ENCODE data around the gene FKBP6.
"Not testable (repeated sequence)": the region's sequence is repeated elsewhere in the genome, so short reads cannot be mapped to it uniquely, and the experiment has no call there.

Gene FKBP6

DNA sequence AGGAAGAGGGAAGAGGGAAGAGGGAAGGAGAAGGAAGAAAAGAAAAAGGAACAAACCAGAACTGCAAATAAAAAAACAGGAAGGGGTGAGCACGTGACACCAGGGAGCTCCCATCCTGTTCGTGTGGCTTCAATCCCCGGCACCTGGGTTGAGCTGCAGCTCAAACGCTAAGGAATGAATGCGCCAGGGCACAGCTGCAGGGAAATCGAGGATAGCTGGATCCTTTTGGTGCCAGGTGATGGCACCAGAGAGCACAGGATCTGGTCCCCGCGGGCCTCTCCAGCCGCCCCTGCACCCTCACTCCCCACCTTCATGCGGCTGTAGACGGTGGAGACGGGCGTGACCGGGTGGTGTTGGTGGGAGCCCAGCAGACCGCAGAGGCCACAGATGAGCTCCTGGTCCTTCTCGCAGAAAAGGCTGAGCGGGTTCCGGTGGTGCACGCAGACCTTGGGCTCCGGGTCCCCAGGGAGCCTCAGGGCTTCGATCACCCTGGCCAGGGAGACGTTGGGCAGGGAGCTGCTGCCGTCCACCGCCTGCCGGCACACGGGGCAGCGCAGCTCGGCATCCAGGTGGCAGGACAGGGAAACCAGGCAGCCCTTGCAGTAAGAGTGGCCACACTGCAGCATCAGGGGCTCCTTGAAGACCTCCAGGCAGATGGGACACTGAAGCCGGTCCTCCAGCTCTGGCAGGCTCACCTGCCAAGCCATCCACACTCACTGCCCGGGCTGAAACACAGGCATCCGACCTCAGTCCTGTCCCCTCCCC is 3.7 kb upstream of the FKBP6 start:
- peak; percentile 85 for DNase-seq (ENCODE audit: low spot score)

DNA sequence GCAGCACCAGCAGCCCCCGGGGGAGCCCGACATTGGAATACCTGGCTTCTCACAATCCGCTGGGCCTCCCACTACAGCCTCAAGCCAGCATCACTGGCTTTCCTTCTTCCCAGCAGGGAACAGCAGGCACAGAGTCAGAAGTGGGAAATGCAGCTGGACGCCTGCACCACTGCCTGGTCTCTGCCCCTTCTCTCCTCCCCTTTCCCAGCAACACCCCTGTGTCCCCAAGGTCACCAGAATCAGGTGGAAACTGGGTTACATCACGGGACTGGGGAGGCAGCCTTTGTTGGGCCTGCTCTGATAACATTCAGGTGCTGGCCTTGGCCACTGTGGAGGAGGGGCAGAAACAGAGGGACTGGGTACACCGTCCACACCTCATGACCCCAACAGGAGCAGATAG is 2.5 kb upstream of the FKBP6 start:
- DNase-seq (ENCODE audit: low spot score) = not testable (repeated sequence)

DNA sequence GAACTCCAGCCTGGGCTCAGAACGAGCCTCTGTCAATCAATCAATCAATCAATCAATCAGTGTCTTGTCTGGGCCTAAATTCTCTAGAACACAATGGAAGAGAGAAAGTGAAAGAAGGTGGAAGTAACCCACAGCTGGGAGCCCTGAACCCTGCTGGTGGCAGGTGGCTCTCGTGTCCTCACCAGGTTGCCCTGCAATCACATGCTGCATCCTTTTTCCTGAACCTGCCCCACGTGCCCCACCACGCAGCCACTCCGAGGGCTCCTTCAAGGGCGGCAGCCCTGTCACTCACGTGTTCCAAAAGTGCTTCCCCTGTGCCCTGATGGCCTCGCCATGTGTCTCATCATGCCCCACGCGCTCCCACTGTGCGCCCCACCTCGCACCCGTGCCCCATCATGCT is 512 bp upstream of the FKBP6 start:
- not testable (repeated sequence) for DNase-seq (ENCODE audit: low spot score)

DNA sequence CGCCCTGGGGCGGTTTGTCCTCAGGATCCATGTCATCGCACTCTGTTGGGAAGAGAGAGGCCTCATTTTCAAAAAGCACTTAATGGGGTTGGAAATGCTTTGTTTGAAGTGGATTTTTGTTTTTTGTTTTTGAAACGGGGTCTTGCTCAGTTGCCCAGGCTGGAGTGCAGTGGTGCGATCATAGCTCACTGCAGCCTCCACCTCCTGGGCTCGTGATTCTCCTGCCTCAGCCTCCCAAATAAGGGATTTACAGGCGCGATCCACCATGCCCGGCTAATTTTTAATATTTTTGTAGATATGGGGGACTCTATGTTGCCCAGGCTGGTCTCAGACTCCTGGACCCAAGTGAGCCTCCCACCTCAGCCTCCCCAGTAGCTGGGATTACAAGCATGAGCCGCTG is 735 bp downstream of the FKBP6 start:
- DNase-seq (ENCODE audit: low spot score) = no peak

DNA sequence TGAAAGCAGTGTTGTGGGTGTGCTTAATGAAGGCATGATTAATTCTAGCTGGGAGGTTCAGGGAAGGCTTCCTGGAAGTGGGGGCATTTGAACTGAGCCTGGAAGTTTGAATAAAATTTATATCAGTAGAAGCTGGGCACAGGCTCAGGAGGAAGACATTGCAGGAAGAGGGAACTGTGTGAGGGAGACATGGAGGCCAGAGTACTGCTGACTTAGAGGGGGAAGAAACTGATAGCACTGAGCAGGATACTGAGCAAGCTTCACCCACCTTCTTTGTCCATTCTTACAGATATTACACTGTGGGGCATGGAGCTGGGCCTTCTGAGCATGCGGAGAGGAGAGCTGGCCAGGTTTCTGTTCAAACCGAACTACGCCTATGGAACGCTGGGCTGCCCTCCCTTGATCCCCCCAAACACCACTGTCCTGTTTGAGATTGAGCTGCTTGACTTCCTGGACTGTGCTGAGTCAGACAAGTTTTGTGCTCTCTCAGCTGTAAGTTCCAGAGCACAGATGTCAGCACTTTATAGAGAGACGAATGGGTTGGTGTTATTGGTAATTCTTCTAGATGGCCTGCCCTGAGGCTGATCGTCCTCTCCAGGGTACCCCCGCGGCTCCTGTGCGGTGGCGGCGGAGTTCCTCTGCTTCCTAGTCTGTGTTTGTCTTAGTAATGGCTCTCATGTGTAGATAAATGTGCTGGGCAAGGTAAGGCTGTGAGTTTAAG is 2.1 kb downstream of the FKBP6 start:
- no peak for DNase-seq (ENCODE audit: low spot score)

DNA sequence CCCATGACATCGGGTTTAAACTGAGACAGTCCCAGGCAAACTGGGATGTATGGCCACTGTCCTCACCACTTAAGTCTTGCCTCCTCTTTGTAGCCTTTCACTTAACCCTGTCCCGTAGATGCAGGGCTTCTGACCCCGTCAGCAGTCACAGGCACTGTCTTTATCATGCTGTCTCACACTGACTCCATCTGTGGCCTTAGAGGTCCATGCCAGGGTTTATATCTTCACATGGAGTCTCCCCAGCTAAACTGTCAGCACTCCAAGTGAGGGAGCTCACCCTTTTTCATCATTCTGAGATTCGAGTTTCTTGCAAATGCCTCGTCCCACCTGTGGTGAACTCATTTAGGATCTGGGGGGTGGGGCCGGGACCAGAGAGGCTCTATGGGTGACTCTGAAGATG is 2.8 kb downstream of the FKBP6 start:
- DNase-seq (ENCODE audit: low spot score) = no peak

DNA sequence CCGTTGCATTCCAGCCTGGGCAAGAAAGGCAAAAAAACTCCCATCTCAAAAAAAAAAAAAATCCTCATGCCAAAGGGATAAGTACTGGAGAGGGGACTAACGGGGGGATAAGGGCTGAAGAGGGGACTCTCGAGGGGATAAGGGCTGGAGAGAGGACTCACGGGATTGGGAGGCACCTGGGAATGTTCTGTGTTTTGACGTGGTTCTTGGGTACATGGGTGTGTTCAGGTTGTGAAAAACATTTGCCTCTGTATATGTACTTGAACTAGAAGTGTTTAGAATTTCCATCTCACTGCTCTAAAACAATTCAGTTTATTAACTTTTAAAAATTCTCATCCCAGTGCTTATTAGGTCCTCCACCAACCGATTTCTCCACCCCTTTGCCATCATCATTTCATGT is 4.5 kb downstream of the FKBP6 start:
- no peak for DNase-seq (ENCODE audit: low spot score)

DNA sequence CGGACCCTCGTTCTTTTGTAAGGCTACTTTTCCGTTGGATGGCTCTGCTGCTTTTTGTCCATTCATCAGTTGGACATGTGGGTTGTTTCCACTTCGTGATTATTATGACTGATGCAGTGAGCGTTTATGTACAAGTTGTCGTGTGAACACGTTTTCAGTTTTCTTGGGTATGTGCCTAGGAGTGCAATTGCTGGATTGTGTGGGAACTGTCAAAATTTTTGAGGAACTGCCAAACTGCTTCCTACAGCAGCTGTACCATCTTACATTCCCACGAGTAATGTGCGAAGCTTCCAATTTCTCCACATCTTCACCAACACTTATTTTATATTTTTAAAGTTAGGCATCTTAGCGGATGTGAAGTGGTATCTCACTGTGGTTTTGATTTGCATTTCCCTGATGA is 10.4 kb downstream of the FKBP6 start:
- DNase-seq (ENCODE audit: low spot score) = no peak

DNA sequence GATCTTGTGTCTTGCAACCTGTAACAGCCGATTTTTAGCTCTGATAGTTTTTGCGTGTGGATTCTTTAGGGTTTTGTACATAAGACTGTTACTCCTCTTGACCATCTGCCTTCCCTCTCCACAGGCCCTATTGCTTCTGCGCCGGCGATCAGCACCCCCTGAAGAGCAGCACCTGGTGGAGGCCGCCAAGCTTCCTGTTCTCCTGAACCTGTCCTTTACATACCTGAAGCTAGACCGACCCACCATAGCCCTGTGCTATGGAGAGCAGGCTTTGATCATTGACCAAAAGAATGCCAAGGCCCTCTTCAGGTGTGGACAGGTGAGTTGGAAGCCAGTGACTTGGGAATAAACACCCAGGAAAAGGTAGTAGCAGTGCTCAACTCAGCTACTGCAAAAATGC is 12.6 kb downstream of the FKBP6 start:
- DNase-seq (ENCODE audit: low spot score) = no peak

DNA sequence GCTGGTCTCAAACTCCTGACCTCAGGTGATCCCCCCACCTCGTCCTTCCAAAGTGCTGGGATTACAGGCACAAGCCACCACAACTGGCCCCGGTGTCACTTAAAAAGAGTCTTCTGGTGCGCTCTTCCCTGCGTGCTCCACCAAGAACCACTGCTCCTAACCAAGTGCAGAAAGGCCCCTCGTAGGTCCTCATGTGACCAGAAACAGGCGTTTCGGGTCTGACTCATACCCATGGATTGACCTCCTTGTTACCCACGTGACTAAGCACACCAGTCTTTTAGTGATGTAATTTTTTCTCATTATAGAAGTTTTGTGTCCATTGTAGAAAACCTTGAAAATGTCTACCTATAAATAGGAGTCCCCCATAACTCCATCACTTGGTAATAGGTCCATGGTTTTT is 13.9 kb downstream of the FKBP6 start:
- DNase-seq (ENCODE audit: low spot score) = no peak

DNA sequence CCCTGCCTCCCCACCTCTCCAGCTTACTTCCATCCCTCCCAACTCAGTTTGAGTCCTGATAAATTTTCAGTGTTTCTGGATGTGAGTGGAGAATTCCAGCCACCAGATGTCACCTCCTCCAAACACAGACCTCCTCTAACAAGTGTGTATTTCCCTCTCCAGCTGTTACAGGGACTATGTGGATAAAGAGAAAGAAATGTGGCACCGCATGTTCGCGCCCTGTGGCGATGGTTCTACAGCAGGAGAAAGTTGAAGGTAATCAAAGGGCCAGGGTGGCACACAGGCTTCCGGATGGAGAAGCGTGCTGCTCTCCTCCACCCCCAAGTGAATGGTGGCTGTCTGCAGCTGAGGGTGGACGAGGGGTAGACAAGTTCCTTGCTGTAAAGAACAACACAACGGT is 14.7 kb downstream of the FKBP6 start:
- DNase-seq (ENCODE audit: low spot score) = peak; percentile 92

DNA sequence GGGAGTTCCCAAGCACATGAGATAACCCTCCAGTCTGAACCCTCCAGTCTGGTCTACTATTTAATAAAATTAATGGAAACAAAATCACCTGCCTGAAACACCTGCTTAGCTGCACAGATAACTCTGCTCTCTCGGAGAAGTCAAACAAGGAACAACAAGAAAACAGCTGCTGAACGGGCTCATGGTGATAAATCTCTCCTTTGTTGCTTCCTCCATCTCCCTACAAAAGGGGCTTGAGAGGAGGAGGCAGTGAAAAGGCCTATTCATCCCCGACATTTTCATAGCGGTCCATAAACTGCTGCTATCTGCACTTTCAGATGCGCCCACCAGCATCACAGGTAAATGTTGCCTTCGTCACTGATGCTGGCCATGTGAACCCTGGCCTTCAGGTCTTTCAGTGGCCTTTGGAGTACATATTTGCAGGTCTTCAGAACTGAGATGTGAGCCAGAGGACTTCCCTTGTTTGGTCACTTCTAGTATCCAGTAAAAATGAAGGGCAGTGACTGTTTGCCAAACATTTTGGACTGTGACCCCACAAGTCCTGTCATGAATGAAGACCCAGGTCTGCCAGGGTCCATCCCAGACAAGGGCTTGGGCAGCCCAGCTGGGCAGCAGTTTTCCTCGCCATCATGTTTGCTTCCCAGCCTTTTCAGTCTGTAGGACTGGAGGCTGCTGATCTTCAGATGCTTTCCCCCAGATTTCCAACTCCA is 15.9 kb downstream of the FKBP6 start:
- no peak for DNase-seq (ENCODE audit: low spot score)

DNA sequence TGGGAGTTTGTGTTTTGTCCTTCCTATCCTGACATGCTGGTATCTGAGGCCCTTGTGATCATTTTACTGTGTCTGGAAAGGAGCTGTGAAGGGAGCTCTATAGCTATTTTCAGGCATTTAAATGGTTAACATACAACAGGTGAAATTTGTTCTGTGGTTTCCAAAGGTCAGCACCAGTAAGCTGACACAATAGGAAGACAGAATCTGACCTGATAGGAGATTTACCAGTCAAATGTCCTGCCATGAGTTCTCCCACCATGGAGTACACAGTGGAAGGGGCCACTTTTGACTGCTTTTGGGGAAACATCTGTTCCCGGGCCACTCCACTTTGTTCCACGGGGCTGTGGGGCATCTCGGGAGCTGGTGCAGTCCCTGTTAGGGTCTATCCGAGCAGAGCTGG is 17.6 kb downstream of the FKBP6 start:
- DNase-seq (ENCODE audit: low spot score) = peak; percentile 57

DNA sequence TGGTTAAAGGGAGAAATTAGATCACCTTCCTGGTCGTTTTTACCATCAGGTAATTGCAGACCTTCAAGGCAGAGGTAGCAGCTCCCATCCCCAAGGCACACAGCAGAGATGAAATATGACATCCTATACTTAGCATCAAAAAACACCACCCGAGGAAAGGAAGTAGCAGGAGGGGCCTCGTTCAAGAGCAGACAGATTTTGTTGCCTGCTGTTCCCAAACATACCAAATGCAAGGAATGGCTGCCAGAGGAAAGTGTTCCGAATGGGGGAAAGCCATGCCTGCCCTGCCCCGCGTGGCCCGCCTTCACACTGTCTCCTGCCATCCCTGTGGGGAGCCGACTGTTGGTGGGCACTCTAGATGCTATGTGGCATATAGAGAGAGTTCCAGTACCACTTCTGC is 18.0 kb downstream of the FKBP6 start:
- no peak for DNase-seq (ENCODE audit: low spot score)

DNA sequence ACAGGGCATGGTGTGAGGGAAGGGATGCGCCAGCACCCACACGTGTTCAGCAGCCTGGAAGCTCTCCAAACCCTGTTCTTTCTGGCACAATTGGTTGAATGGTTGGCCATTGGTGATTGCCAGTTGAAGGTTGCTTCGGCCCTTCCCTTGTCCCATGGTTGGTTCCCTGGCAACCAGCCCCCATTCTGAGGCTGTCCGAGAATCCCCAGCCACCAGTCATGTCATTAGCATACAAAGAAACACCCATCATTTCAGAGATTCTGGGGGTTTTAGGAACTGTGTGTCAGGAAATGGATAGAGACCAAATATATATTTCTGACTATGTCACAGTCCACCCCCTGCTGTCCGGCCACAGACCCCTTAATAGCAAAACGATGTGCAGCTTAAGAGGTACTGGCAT is 21.8 kb downstream of the FKBP6 start:
- no peak for DNase-seq (ENCODE audit: low spot score)

DNA sequence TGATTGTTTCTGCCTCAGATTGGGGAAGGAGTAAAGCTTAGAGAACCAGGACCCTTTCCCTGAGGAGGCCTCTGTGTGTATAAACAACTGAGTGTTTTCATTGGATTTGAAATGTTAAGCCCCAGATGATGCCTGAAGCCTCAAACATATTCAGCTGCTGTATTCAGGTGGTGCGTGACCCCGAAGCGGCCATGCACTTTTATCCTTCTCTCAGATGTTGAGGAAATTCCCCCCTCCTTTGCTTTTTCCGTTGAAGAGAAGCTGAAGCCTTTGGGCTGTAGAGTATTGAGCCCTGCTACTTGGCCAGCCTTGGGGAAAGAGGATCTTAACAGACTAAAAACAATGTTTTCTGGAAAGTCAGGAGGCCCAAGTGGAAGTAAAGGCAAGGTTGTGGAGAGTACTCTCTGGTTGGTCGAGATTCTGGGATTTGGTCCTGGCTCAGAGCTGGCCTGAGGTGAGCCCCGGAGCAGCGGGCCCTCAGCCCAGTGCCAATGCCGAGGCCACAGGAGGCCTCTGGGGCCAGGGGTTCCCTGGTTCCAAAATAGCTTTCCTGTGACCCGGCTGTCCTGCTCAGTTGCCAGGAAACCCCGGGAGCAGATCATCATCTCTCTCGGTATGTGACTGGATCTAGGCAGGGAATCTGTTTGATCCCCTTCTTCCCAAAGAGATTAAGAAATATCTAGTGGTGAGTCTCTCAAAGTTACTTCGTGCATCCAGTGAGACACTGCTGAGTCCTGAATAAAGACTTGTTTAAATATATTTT is 22.5 kb downstream of the FKBP6 start:
- DNase-seq (ENCODE audit: low spot score) = no peak

DNA sequence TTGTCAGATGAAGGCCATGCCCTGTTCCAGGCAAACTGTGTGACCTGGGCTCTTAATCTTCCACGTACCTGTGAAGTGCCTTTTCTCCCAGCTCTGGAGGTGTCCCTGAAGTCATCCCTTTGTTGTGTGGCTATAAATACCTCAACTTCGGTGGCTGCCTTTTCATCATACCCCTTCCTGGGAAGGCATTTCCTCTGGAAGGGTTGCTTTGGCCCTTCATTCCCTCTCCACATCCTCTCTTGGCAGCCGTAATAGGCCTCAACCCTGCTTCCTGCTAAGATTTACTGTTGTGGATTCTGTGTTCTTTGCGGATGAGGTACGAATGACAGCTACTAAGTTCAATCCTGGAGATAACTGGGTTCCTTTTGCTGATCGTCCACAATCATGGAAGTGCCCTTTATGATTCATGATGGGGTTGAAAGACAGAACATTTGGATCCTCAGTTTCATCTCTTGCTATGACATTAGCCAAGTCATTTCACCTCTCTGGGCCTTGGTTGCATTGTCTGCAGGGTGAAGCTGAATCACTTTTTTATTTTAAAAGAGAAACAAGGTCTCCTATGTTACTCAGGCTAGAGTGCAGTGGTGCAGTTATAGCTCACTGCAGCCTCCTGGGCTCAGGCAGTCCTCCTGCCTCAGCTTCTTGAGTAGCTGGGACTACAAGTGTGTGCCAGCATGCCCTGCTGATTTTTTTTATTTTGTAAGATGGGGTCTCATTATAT is 23.6 kb downstream of the FKBP6 start:
- no peak for DNase-seq (ENCODE audit: low spot score)

DNA sequence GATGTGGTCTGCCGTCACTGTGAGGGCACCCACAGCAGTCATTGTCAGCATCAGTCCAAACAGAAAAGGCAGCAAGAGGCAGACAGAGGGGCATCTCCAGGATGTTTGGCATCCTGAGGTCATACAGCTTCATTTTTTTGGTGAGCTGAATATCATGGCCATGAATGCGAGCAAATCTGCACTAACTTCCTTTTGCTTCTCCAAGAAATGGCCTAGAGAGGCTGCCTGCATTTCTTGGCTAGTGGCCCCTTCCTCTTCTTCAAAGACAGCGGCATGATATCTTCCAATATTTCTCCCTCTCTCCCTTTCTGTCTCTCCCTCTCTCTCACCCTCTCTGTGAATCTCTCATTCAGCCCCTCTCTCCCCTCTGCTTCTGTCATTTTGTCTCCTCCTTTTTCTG is 24.8 kb downstream of the FKBP6 start:
- DNase-seq (ENCODE audit: low spot score) = no peak

DNA sequence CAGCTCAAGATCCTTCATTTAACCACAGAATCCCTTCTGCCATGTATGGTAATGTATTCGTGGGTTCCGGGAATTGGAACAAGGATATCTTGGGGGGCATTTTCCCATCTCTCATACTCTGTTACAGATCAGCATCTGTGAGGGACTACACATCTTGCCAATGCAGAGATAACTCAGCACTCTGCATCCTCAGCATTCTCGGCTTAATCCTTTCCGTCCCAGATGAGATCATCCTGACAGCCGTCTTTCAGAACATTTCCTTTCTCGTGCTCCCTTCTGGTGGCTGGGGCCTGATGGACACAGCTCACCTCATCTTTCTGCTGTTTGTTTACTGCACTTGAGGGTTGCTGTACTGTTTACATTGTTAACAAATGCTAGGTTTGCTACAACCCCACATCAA is 25.3 kb downstream of the FKBP6 start:
- no peak for DNase-seq (ENCODE audit: low spot score)

DNA sequence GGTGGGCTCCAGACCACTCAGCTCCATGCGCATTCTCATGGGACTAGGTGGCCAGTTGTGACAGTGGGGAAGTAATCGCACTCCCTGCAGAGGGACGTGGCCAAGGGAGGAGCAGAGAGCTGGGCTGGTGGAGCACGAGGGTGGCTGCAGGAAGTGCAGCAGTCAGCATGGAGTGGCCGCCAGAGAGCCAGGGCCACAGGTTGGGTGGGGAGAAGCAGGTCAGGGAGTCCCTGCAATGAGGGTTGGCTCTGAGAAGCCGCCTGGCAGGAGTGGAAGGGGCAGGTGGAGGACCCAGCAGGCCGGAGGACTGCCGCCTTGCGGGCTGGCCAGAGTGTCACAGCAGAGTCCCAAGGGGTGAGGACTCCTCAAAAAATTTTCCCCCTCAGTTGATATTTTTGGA is 26.2 kb downstream of the FKBP6 start:
- no peak for DNase-seq (ENCODE audit: low spot score)

DNA sequence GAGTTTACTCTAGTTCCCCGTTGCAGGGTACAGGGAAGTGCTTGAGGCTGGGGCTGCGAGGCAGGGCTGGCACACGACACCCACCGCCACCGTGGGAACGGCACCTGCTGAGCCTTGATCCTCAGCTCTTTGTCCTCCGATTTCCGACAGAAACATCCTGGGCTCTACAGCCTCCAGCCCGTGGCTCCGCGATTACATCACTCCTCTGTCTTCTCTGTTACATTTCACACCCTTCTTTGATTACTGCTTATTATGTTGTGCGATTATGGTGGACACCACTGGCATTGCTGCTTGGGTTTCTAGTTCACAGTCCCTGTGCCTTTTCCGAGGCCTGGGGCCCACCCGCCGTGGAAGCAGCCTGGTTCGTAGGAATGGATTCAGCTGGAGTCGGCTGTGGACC is 26.9 kb downstream of the FKBP6 start:
- DNase-seq (ENCODE audit: low spot score) = no peak

DNA sequence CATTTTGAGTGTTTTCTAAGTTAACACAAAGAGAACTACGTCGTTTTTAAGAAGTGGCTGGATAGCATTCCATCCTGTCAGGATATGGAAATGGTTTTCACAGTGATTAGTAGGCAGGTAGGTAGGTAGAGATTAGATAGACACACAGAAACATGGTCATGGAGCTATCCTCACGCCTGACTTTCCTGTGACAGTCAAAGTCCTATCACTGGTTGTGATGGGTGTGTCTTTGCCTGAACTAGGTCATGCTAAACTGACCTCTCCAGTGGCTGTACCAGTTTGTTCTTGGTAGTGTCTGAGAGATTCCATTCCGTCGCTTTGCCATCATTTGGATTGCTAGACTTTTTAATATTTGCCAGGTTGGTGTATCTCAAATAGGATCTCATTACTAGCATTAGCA is 28.2 kb downstream of the FKBP6 start:
- no peak for DNase-seq (ENCODE audit: low spot score)
